Measurements from ENCODE around the gene INIP. TPM values are rescaled to one million over a fixed set of nuclear protein-coding genes. Genes with fewer than 3 reads are reported as not detected.

Gene INIP
- total and polyA plus RNA-seq, 2 of the 13 experiments (the other 11 are each of a cell fraction or from before 2014, with no cell fraction given) = 13.6 to 28.6 TPM

GRCh38 chr9:112750016-112750763, 32.3 kb upstream of the INIP start, which contains the start of gene SNX30 (continued):
- TF ChIP-seq ZNF780A (CRISPR knock-in tag; IDR thresholded peaks at IDR 0.05) = no peak
- no peak for TF ChIP-seq DMTF1 (CRISPR knock-in tag; IDR thresholded peaks at IDR 0.05)
- no peak for TF ChIP-seq ZNF589 (CRISPR knock-in tag; conservative IDR thresholded peaks at IDR 0.05)
- peak; percentile 38 for TF ChIP-seq ZNF883 (CRISPR knock-in tag; IDR thresholded peaks at IDR 0.05; ENCODE audit: not compliant biosample characterization)
- no peak for TF ChIP-seq CHCHD3 (CRISPR knock-in tag; IDR thresholded peaks at IDR 0.05)
- TF ChIP-seq SPEN (CRISPR knock-in tag; IDR thresholded peaks at IDR 0.05; ENCODE audit: low read depth) = peak; percentile 79
- TF ChIP-seq ZNF136 (CRISPR knock-in tag; IDR thresholded peaks at IDR 0.05; ENCODE audit: low read depth) = no peak
- TF ChIP-seq ZNF792 (CRISPR knock-in tag; IDR thresholded peaks at IDR 0.05) = peak; percentile 81
- no peak for TF ChIP-seq SP140L (CRISPR knock-in tag; IDR thresholded peaks at IDR 0.05; ENCODE audit: borderline replicate concordance)
- TF ChIP-seq POGK (CRISPR knock-in tag; conservative IDR thresholded peaks at IDR 0.05) = no peak; the same call in 1 of the 2 replicates
- TF ChIP-seq ZFP91 (CRISPR knock-in tag; IDR thresholded peaks at IDR 0.05; ENCODE audit: borderline replicate concordance) = peak; percentile 80
- no peak for TF ChIP-seq REXO4 (CRISPR knock-in tag; IDR thresholded peaks at IDR 0.05; ENCODE audit: borderline replicate concordance)
- TF ChIP-seq ZNF644 (CRISPR knock-in tag; IDR thresholded peaks at IDR 0.05; ENCODE audit: low read depth) = 0 out of 2 replicates have a peak, but pooled peaks have one; percentile 50
- peak; percentile 81 for TF ChIP-seq MXD3 (CRISPR knock-in tag; IDR thresholded peaks at IDR 0.05)
- no peak for TF ChIP-seq MYPOP (CRISPR knock-in tag; IDR thresholded peaks at IDR 0.05)
- peak; percentile 80 for TF ChIP-seq HDAC2 (CRISPR knock-in tag; IDR thresholded peaks at IDR 0.05)
- 0 out of 2 replicates have a peak, but pooled peaks have one; percentile 50 for TF ChIP-seq ZNF749 (CRISPR knock-in tag; IDR thresholded peaks at IDR 0.05; ENCODE audit: borderline replicate concordance)
- peak; percentile 60 for TF ChIP-seq CTCF (CRISPR knock-in tag; IDR thresholded peaks at IDR 0.05)
- 0 out of 2 replicates have a peak, but pooled peaks have one; percentile 31 for TF ChIP-seq HES4 (CRISPR knock-in tag; IDR thresholded peaks at IDR 0.05; ENCODE audit: borderline replicate concordance)
